GM19324 (cell line): ENCODE measurements around the gene CEACAM1.
"Not testable (repeated sequence)": the region's sequence is repeated elsewhere in the genome, so short reads cannot be mapped to it uniquely, and the experiment has no call there.

Experiments
- ATAC-seq: cut with Tn5 transposase; IDR thresholded peaks from one replicate; pipeline ENCODE4 v1.9.1; 2021; ENCODE audit warnings: mild to moderate bottlenecking, moderate library complexity; ENCODE audit not compliant: unreplicated experiment, low FRiP score

The CEACAM1 gene

GRCh38 chr19:42478765-42479311, 49.4 kb downstream of the CEACAM1 start:
- no peak for ATAC-seq

- no peak for ATAC-seq
These were observed 50.3 kb downstream of the CEACAM1 start for GRCh38 chr19:42477933-42478332.

GRCh38 chr19:42477117-42477516, 51.2 kb downstream of the CEACAM1 start:
- no peak for ATAC-seq

DNA sequence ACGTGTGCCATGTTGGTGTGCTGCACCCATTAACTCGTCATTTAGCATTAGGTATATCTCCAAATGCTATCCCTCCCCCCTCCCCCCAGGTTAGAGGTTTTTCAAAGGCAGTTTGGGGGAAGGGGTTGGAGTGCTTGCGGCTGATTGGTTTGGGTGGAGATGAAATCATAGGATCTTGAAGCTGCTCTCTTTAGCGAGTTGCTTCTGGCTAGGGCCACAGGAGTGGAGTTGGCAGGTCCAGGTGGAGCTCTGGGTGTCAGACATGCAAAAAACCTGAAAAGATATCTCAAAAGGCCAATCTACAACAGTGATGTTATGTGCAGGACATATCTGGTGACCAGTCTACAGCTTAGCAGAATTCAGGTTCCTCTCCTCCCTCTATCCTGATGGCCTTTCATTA, 52.9 kb downstream of the CEACAM1 start:
- no peak for ATAC-seq

DNA sequence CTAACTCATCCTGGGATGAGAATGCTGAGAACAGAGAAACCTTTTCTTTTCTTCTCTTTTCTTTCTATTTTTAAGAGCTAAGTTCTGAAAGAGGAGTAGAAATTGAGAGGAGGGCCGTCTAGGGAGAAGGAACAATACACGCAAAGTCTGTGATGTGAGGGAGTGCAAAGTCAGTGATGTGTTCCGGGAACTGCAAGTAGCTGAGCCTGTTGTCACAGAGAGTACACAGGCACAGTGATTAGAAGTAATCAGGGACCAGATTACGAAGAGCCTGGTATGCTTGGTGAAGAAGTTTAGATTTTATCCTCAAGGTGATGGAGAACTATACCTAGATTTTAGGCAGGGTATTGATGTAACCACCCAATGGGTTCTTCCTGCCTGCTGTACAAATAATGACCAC, 53.5 kb downstream of the CEACAM1 start:
- no peak for ATAC-seq

GRCh38 chr19:42473686-42474085, 54.6 kb downstream of the CEACAM1 start:
- ATAC-seq = no peak

GRCh38 chr19:42472402-42473147, 55.7 kb downstream of the CEACAM1 start:
- no peak for ATAC-seq

DNA sequence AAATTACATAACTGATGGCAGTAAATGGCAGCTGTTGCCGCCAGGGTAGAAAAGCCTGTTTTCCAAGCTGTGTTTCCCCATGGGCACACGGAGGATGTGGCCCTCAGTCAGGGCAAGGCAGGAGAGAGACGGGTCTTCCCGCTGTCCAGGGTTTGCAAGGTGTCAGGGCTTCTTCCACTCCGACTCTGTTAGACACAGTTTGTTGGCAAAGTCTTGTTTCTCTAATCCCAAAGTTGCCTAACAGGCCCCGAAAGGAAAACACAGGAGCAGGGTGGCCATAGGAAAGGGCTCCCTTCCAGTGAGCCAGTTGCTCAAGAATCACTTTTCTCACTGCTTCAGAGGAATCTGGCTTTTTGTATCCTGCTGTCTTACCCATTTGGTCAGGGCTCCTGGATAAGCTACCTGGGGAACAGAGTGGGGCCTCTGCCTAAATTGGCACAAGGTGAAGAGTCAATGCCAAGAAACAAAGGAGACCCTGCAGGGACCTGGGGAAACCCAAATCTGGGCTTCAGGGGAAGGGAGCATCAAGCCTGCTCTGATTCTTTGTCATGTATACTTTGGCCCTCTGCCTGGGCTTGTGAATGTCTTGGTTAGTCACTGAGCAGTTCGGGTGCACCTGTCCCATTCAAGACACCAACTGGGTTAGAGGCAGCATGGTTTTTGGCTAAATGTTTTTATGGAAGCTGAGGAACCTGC, 56.6 kb downstream of the CEACAM1 start:
- ATAC-seq = no peak

DNA sequence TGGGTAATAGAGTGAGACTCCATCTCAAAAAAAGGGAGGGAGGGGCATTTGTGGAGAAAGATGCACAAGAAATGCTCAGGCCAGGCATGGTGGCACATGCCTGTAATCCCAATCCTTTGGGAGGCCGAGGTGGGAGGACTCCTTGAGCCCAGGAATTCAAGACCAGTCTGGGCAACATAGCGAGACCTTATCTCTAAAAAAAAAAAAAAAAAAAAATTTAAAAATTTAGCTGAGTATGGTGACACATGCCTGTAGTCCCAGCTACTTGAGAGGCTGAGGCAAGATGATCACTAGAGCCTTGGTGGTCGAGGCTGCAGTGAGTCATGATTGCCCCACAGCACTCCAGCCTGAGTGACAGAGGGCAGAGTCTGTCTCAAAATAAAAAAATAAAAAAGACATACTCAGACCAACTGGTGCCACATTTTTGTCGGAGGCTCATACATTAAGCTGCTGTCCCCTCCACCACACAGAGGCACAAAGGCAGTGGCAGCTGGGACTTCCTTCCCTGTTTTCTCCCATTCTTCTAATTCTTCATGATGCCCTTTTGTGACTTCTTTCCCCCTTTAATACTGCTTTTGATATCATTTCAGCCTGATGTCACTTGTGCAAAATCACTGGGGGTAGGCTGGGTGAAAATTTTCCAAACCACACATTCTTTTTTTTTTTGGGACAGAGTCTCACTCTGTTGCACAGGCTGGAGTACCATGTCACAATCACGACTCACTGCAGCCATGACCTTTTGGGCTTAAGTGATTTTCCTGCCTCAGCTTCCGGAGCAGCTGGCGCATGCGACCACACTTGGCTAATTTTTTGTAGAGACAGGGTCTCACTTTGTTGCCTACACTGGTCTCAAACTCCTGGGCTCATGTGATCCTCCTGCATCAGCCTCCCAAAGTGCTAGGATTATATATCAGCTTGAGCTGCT, 58.7 kb downstream of the CEACAM1 start:
- no peak for ATAC-seq

- ATAC-seq = no peak
These were observed 59.9 kb downstream of the CEACAM1 start for GRCh38 chr19:42468273-42468796.

DNA sequence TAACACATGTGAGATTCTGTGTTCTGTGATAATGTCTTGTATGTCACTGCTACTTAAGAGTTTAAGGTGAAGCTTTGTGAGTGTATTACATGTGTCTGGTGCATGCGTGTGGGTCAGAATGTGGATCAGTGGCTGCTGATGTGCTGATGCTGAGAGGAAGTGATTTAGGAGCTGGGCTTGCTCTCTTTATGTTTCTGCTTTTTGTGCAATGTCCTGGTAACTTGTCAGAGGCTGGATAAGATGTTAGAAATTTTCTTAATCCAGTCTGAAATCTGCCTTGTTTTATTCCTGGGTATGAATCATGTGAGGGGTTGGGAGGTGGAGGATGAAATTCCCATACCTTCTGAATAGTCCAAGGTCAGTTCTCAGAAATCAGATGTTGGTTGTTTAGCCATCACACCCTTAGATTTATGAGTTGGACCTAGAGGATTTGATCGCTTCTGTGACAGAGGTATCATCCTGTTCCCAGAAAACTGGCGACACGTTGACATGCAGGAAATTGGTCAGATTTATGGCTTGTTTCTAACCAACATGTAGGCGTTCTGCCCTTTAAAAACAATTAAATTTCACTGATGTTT, 61.0 kb downstream of the CEACAM1 start:
- ATAC-seq = no peak

- no peak for ATAC-seq
These were observed 61.6 kb downstream of the CEACAM1 start for GRCh38 chr19:42466521-42467182.

GRCh38 chr19:42465827-42466280, 62.4 kb downstream of the CEACAM1 start:
- peak; percentile 51 for ATAC-seq

- no peak for ATAC-seq
These were observed 66.5 kb downstream of the CEACAM1 start for GRCh38 chr19:42461700-42462324.

GRCh38 chr19:42461231-42461630, 67.0 kb downstream of the CEACAM1 start:
- ATAC-seq = not testable (repeated sequence)

GRCh38 chr19:42459926-42460325, 68.4 kb downstream of the CEACAM1 start:
- no peak for ATAC-seq
